Endothelial cell of umbilical vein (primary cell): ENCODE results near the gene PDIA5.

ENCODE experiments used
- EZH2 ChIP-seq: IDR thresholded peaks from 2 replicates; pipeline ENCODE4 v1.6.1; 2012; ENCODE audit warnings: borderline replicate concordance, low read depth, mild to moderate bottlenecking, moderate library complexity, low read length, inconsistent platforms; ENCODE audit not compliant: severe bottlenecking
- JUN ChIP-seq: IDR thresholded peaks from 2 replicates; pipeline ENCODE4 v1.6.1; 2011; ENCODE audit warnings: borderline replicate concordance, low read depth; ENCODE audit not compliant: insufficient read length, insufficient read depth
- POLR2A ChIP-seq: IDR thresholded peaks from 2 replicates; pipeline ENCODE4 v1.6.1; 2012; ENCODE audit warnings: low read depth, mild to moderate bottlenecking, control low read depth, low read length
- POLR2AphosphoS5 ChIP-seq: IDR thresholded peaks from 2 replicates; pipeline ENCODE4 v1.6.1; 2012; ENCODE audit warnings: low read depth, mild to moderate bottlenecking, control low read depth, low read length, moderate library complexity; ENCODE audit not compliant: insufficient read depth
- TF ChIP-seq, protein P1 (sequence below), 2 donors: IDR thresholded peaks; 1 replicate in 1 of 2; 2 replicates in 1 of 2; pipeline ENCODE4 v1.5.1; 2011; ENCODE audit warnings: low read length in 2 of 2, mild to moderate bottlenecking in 2 of 2, moderate library complexity in 2 of 2, control low read depth in 1 of 2, inconsistent platforms in 1 of 2, low read depth in 1 of 2; ENCODE audit not compliant: insufficient read depth in 1 of 2; ENCODE audit errors: extremely low read depth in 1 of 2
- TF ChIP-seq, protein P2 (sequence below): IDR thresholded peaks from 2 replicates; pipeline ENCODE4 v1.6.1; 2011; ENCODE audit not compliant: insufficient read depth, insufficient read length

DNA sequence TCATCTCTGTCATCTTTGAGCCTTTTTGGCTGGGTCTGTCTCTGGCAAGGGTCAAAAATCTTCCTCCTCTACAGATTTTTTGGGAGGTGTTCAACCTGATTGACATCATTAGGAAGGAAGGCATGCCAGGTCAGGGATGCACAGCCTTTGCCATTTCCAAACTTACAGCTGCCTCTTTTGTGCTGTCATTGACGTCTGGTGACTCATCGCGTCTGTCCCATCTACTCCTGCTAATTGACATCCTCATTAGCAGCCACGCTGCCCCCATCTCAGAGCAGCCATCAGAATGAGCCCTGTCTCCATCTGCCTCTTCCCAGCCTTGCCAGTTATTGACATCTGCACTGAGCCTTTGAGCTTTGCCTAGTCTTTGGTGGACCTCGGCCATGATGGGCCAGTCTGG lies 53.0 kb downstream of the PDIA5 start:
- TF ChIP-seq POLR2A: no peak
- TF ChIP-seq, protein P1, sequence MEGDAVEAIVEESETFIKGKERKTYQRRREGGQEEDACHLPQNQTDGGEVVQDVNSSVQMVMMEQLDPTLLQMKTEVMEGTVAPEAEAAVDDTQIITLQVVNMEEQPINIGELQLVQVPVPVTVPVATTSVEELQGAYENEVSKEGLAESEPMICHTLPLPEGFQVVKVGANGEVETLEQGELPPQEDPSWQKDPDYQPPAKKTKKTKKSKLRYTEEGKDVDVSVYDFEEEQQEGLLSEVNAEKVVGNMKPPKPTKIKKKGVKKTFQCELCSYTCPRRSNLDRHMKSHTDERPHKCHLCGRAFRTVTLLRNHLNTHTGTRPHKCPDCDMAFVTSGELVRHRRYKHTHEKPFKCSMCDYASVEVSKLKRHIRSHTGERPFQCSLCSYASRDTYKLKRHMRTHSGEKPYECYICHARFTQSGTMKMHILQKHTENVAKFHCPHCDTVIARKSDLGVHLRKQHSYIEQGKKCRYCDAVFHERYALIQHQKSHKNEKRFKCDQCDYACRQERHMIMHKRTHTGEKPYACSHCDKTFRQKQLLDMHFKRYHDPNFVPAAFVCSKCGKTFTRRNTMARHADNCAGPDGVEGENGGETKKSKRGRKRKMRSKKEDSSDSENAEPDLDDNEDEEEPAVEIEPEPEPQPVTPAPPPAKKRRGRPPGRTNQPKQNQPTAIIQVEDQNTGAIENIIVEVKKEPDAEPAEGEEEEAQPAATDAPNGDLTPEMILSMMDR (IDR thresholded peaks at IDR 0.05; ENCODE audit: extremely low read depth in 1 of 2, insufficient read depth in 1 of 2, low read depth in 1 of 2, low read length in 2 of 2): no peak
- TF ChIP-seq EZH2: no peak
- TF ChIP-seq, protein P2, sequence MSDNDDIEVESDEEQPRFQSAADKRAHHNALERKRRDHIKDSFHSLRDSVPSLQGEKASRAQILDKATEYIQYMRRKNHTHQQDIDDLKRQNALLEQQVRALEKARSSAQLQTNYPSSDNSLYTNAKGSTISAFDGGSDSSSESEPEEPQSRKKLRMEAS: no peak
- no peak for TF ChIP-seq POLR2AphosphoS5
- TF ChIP-seq JUN: peak; percentile 8
